Astrocyte of the spinal cord (primary cell): ENCODE measurements around the gene SETDB1.

Source experiments
- DNase-seq: peaks from one replicate; pipeline ENCODE4 v3.0.0; 2011; ENCODE audit warnings: low read depth, low spot score
- H3K4me3 ChIP-seq: 2 replicates; pipeline ENCODE4 v1.5.1; 2011; ENCODE audit warnings: low read depth, mild to moderate bottlenecking, low read length, moderate library complexity
- in situ Hi-C: cut with HindIII; loops from 2 replicates; pipeline ENCODE4 v1.10.0; 2017; ENCODE audit warnings: low sequenced_read_pairs
- TF ChIP-seq, protein P1 (sequence below): IDR thresholded peaks from 2 replicates; pipeline ENCODE4 v1.5.1; 2012; ENCODE audit warnings: low read depth, mild to moderate bottlenecking, low read length, inconsistent platforms

Gene SETDB1

DNA sequence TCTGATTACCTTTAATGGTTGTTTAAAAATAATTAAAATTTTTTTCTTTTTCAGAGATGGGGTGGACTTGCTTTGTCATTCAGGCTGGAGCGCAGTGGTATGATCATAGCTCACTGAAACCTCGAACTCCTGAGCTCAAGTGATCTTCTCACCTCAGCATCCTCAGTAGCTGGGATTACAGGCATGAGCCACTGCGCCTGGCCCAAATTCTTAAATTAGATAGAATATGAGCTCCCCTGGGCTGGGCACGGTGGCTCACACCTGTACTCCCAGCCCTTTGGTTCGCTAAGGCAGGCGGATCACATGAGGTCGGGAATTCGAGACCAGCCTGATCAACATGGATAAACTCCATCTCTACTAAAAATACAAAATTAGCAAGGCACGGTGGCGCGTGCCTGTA, 31.5 kb downstream of the SETDB1 start:
- in situ Hi-C loops = no loop called here
- H3K4me3 ChIP-seq = no peak overlapping the region
- DNase-seq = no peak
- TF ChIP-seq, protein P1, sequence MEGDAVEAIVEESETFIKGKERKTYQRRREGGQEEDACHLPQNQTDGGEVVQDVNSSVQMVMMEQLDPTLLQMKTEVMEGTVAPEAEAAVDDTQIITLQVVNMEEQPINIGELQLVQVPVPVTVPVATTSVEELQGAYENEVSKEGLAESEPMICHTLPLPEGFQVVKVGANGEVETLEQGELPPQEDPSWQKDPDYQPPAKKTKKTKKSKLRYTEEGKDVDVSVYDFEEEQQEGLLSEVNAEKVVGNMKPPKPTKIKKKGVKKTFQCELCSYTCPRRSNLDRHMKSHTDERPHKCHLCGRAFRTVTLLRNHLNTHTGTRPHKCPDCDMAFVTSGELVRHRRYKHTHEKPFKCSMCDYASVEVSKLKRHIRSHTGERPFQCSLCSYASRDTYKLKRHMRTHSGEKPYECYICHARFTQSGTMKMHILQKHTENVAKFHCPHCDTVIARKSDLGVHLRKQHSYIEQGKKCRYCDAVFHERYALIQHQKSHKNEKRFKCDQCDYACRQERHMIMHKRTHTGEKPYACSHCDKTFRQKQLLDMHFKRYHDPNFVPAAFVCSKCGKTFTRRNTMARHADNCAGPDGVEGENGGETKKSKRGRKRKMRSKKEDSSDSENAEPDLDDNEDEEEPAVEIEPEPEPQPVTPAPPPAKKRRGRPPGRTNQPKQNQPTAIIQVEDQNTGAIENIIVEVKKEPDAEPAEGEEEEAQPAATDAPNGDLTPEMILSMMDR = no peak

DNA sequence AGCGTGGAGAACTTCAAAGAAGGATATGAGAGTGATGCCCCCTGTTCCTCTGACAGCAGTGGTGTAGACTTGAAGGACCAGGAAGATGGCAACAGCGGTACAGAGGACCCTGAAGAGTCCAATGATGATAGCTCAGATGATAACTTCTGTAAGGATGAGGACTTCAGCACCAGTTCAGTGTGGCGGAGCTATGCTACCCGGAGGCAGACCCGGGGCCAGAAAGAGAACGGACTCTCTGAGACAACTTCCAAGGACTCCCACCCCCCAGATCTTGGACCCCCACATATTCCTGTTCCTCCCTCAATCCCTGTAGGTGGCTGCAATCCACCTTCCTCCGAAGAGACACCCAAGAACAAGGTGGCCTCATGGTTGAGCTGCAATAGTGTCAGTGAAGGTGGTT, 34.5 kb downstream of the SETDB1 start:
- no peak for DNase-seq
- H3K4me3 ChIP-seq = no peak overlapping the region
- TF ChIP-seq, protein P1 = no peak
- in situ Hi-C loops = no loop called here

DNA sequence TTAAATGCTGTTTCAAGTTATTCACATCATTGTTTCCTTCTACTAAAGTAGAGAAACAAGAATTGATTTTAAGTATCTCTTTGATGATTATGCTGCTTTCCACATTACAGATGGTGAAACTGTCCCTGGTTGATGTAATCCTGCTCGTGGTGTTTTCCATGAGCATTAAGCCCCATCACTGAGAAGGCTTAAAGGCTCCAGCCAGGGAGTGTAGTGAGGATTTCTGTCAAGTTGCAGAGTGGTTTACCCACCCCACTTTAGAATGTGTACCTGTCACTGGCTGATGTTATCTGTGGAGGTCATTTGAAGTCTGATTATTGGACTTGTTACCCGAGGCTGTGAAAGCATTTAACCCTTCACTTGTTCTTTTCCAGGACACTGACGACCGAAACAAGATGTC, 35.6 kb downstream of the SETDB1 start:
- in situ Hi-C loops = no loop called here
- no peak overlapping the region for H3K4me3 ChIP-seq
- TF ChIP-seq, protein P1 = no peak
- DNase-seq = no peak

DNA sequence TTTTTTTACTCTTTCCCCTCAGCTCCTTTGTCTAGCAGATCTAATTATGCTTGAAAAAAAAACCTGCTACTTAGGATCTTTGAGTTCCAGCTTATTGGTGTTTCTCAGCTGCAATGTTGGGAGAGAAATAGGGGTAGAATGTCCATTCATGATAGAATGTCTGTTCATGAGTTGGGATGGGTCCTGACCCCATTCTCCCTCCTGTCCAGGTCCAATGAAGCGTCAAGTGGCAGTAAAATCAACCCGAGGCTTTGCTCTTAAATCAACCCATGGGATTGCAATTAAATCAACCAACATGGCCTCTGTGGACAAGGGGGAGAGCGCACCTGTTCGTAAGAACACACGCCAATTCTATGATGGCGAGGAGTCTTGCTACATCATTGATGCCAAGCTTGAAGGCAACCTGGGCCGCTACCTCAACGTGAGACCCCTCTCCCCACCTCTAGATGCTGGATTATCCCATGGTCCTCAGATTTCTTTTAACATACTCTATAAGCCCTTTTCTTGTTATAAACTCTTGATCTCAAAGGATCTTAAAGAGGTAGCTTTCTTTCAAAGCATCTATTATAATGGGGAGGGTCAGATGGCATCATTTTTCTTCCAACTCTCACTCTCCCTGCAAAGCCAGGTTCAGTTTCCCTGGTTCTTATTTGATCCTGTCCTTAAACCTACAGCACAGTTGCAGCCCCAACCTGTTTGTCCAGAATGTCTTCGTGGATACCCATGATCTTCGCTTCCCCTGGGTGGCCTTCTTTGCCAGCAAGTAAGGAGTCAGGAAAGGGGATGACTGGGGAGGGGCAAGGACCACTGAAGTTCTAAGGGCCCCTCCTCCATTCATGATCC, 37.4 kb downstream of the SETDB1 start:
- TF ChIP-seq, protein P1 = no peak
- no peak overlapping the region for H3K4me3 ChIP-seq
- DNase-seq = no peak
- in situ Hi-C loops = no loop called here

DNA sequence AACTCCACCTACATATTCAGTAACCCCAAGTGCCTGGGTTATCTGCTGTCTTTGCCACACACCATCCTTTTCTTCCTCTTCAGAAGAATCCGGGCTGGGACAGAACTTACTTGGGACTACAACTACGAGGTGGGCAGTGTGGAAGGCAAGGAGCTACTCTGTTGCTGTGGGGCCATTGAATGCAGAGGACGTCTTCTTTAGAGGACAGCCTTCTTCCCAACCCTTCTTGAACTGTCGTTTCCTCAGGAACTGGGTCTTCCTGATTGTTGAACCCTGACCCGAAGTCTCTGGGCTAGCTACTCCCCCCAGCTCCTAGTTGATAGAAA, 38.0 kb downstream of the SETDB1 start:
- in situ Hi-C loops = no loop called here
- DNase-seq = no peak
- no peak overlapping the region for H3K4me3 ChIP-seq
- TF ChIP-seq, protein P1 = no peak

DNA sequence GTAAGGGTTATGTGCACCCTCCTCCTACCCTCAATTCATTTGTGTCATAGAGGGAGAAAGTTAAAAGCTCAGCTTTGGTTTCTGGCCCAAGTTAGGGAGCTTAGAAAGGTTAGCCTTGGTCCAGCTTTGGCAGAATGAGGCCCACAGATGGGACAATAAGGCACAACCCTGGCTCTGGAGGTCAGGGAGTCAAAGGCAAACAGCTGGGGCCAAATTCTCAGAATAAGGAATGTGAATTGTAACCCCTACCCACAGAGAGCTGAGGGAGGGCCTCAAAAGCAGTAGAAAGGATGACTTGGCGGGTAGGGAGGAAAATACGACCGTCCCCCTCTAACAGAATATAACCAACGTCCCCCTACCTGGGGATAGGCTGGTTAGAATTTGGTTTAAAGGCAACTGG, 39.4 kb downstream of the SETDB1 start:
- DNase-seq = no peak
- H3K4me3 ChIP-seq = no peak overlapping the region
- TF ChIP-seq, protein P1 = no peak
- in situ Hi-C loops = no loop called here
